NB4 (cell line): ENCODE results near the gene SLC41A3.

ENCODE experiments used
- DNase-seq: peaks from one replicate; pipeline ENCODE4 v3.0.0; 2010; ENCODE audit warnings: low read depth
- H3K4me3 ChIP-seq: one replicate; pipeline ENCODE4 v1.5.1; 2011; ENCODE audit warnings: mild to moderate bottlenecking, low read depth, low read length, moderate library complexity
- MAX ChIP-seq: IDR thresholded peaks from 2 replicates; pipeline ENCODE4 v1.6.1; 2011; ENCODE audit warnings: low read depth, low read length
- MYC ChIP-seq: IDR thresholded peaks from 2 replicates; pipeline ENCODE4 v1.6.1; 2011; ENCODE audit warnings: low read depth, low read length
- POLR2A ChIP-seq: IDR thresholded peaks from 2 replicates; pipeline ENCODE4 v1.6.1; 2011; ENCODE audit warnings: mild to moderate bottlenecking; ENCODE audit not compliant: insufficient read length; ENCODE audit errors: extremely low read depth
- TF ChIP-seq, protein P1 (sequence below): IDR thresholded peaks from one replicate; pipeline ENCODE4 v1.5.1; 2012; ENCODE audit warnings: low read depth, low read length

SLC41A3 gene

GRCh38 chr3:126057936-126058335, 26.0 kb downstream of the SLC41A3 start:
- TF ChIP-seq, protein P1, sequence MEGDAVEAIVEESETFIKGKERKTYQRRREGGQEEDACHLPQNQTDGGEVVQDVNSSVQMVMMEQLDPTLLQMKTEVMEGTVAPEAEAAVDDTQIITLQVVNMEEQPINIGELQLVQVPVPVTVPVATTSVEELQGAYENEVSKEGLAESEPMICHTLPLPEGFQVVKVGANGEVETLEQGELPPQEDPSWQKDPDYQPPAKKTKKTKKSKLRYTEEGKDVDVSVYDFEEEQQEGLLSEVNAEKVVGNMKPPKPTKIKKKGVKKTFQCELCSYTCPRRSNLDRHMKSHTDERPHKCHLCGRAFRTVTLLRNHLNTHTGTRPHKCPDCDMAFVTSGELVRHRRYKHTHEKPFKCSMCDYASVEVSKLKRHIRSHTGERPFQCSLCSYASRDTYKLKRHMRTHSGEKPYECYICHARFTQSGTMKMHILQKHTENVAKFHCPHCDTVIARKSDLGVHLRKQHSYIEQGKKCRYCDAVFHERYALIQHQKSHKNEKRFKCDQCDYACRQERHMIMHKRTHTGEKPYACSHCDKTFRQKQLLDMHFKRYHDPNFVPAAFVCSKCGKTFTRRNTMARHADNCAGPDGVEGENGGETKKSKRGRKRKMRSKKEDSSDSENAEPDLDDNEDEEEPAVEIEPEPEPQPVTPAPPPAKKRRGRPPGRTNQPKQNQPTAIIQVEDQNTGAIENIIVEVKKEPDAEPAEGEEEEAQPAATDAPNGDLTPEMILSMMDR, result no peak
- no peak for TF ChIP-seq POLR2A
- no peak for TF ChIP-seq MAX
- no peak for TF ChIP-seq MYC
- no peak overlapping the region for H3K4me3 ChIP-seq
- DNase-seq, result no peak

DNA sequence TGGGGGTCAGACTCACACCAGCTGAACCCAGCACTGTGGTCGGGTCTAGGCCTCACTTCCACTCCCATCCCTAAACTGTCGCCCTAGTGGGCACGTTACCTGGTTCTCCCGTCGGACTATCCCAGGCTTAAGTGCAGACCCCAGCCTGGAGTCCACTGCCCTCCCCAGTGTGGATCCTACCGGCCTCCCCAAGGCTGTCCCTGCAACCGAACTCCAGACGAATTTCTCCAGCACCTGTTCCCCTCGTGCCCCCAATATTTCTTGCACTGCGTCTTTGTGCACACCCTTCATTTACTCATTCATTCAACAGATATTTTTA, 26.5 kb downstream of the SLC41A3 start:
- no peak for DNase-seq
- no peak for TF ChIP-seq MAX
- TF ChIP-seq MYC, result no peak
- TF ChIP-seq, protein P1, result no peak
- TF ChIP-seq POLR2A, result no peak
- no peak overlapping the region for H3K4me3 ChIP-seq

DNA sequence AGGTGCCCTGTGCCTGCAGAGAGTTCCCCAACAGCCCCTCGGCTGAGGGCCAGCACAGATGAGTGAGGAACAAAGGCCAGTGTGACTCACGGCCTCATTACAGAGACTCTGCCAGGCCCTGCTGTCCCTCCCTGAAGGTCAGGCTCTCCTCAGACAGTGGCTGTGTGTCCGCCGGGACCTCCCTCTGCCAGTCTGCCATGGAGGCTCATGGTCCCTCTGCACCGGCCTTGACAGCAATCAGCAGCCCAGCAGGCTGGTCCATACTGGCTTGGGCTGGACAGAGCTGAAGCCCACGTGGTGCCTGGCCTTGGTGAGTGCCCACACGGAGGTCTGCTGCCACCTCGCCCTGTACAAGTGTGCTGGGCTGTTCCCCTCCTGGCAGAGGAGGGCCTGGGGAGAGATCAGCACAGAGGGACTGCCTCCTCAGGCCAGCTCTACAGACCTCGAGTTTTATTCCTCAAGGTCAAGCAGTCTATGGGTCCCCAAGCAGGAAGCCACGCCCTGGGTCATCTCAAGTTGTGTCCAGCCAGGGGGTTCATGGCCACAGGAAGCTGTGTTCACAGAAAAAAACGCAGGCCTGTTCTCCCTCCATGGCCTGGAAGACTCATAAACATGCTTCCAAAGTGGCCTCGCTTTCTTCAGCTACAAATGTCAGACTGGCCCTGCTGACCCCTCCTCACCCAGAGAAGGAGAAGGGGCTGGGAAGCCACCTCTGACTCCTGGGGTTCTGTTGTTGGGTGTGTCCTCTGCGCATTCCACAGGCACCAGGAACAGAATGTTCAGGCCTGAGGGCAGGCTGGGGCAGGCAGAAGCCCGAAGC, 27.0 kb downstream of the SLC41A3 start:
- DNase-seq, result no peak

GRCh38 chr3:126056088-126056487, 27.8 kb downstream of the SLC41A3 start:
- DNase-seq, result no peak
- TF ChIP-seq MAX (no peak), POLR2A (no peak), MYC (no peak)
- TF ChIP-seq, protein P1, result no peak
- no peak overlapping the region for H3K4me3 ChIP-seq

More for the DNA sequence above, 27.0 kb downstream of the SLC41A3 start:
- H3K4me3 ChIP-seq, result no peak overlapping the region
- TF ChIP-seq MAX, result no peak
- TF ChIP-seq POLR2A, result no peak
- TF ChIP-seq, protein P1, result no peak
- TF ChIP-seq MYC, result no peak

DNA sequence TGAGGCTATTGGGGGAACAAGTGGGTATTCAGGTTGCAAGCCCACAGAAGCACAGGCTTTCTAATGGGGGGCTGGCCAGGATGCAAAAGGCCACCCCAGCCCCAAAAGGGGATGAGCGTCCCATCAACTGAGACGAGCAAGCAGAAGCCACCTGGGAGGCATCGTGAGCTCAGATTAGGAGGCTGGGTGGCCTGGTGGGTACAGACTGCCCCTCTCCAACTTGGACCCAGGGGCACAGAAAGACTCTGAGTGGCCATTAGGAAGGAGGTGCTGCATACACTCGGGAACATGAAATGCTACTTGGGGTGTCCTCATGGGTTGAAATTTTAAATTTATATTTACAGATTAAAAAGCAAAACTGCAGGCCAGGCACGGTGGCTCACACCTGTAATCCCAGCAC, 29.1 kb downstream of the SLC41A3 start:
- no peak overlapping the region for H3K4me3 ChIP-seq
- no peak for DNase-seq
- TF ChIP-seq POLR2A, result no peak
- TF ChIP-seq MAX, result no peak
- TF ChIP-seq MYC, result no peak
- TF ChIP-seq, protein P1, result no peak
